ENCODE data around the gene PHOSPHO1.
"Not testable (repeated sequence)": the region's sequence is repeated elsewhere in the genome, so short reads cannot be mapped to it uniquely, and the experiment has no call there.

Gene PHOSPHO1

DNA sequence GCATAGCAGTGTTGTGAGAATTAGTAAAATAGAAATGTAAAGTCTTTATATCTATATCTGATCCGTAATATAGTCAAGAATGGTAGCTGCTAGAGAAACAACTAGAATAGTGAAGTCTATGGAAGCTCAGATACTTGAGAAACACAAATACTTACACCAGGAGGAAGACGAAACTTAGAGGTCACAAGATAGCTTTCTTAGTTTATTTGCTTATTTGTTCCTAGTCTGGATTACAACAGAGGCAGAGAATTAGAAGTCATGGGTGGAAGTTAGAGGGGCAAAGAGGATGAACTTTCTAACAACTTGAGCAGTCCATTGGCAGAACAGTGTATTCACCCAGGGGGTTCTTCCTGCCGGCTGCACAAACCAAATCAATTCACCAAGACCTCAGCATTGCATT is 34.1 kb downstream of the PHOSPHO1 start:
- no peak for DNase-seq
- intact Hi-C loops (cut with DNase I): no loop called here

DNA sequence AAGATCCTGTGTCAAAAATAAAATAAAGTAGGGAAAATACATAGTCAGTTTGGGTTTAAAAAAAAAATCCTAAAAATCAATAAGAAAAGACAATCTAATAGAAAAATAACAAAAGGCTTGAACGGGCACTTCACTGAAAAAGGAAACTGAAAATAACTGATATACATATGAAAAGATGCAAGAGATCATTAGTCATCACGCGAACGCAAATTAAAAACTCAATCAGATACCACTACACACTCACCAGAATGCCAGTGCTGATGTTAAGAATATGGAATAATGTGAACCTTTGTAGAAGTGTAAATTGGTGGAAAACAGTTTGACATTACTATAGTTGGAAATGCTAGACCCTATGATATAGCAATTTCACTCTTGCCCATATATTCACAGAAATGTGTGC is 34.8 kb downstream of the PHOSPHO1 start:
- DNase-seq: no peak
- intact Hi-C loops (cut with DNase I): no loop called here

DNA sequence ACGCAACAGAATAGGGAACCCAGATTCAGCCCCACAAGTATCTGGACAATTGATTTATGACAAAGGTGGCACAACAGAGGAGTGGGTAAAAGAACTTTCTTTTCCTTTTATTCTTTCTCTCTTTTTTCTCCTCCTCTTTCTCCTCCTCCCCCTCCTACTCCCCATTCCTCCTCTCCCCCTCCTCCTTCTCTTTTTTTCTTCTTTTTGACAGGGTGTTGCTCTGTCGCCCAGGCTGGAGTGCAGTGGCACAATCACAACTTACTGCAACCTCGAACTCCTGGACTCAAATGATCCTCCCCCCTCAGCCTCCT is 36.3 kb downstream of the PHOSPHO1 start:
- no peak for DNase-seq
- intact Hi-C loops (cut with DNase I): loop anchor here (5.0 kb wide), 1 partner anchor 33 kb away; no protein-coding TSS in a partner anchor

DNA sequence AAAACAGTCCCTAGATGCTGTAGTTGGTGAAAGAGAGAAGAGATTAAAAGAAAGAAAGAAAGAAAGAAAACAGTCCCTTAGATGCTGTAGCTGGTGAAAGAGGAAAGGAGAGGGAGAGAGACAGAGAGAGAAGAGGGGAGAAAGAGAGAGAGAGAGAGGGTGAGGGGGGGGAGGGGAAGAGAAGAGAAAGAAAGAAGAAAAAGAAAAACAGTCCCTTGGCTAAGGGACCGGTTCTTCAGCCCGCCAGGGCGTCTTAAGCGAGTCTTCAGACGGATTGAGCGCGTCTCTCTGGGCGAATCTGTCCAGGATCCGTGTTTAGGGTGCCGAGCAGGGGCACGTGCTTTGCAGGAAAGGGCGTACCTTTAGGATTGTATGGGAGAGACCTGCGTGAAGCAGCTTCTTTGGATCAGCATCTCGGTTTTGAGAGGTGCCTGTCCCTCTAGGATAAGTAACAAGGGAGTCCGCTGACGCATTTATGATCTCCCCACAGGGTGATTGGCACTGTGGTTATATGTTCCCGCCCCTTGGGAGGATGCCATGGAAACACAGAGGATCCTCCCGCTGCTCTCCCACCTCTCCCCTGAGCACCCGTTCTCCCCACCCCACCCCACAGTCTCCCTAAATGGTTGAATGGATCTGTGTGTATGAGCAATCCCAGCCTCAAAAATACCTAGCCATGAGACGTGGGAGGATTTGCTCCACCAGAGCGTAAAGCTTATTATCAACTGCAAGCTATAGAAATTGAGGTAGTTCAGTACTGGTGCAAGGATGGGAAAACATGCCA is 36.9 kb downstream of the PHOSPHO1 start:
- intact Hi-C loops (cut with DNase I): loop anchor here (5.0 kb wide), 1 partner anchor 34 kb away; no protein-coding TSS in a partner anchor
- DNase-seq: peak; percentile 32 to 95 (median 73)

DNA sequence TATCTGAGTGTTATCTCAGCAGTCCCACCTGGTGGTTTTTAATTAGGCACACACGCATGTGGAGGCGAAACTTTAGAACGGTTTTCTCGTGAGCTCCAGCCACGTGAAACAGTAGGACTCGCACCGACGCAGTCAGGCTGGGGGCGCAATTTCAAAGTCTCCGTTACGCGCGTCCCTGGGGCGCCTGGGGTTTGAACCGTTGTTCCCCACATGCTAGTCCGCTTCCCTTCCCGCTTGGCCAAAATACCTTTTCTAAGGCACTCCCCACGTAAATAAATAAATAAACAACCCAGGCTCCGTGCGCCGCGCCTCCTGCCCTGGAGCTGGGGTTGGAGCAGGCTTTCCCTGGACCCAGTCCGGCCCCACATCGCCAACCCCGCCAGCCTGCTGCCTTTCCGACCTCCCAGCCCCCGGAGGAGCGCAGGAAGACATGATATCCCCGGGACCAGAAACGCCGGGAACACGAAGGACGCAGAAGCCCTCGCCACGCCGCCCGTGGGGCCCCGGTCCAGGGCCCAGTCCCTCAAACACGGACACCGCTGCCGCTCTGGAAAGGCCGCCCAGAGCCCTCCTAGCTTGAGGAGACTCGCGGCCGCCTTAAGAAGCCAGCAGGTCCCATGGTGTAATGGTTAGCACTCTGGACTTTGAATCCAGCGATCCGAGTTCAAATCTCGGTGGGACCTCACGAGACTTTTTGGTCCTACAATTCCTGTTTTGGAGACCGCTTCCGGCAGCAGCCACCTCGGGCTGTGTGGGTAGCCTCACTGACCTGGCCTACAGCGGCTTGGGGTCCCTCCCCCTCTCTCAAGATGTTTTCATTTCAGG is 38.5 kb downstream of the PHOSPHO1 start:
- intact Hi-C loops (cut with DNase I): loop anchor here (5.0 kb wide), 1 partner anchor 35 kb away; no protein-coding TSS in a partner anchor
- peak; percentile 88 to 99 (median 91) for DNase-seq

DNA sequence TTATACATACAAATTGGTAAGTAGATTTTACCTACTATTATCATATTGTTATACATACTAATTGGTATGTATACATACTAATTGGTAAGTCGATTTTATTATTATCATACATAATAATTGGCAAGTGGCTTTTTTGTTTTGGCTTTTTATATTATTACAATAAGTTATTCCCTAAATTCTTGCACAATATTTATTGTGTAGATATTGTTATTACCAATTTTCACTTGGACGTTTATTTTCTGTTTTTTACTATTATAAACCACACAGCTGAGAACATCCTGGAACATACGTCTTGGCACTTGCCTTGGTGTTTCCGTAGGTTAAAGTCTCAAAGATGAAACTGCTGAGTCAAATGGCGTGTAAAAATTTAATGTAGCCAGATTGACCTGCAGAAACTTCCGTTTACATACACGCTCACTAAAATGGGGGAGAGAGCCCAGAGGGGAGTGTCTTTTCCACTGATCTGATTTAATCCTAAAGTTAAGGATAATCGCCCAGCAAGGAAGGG is 39.1 kb downstream of the PHOSPHO1 start:
- intact Hi-C loops (cut with DNase I): loop anchor here (5.0 kb wide), 1 partner anchor 36 kb away; no protein-coding TSS in a partner anchor
- no peak for DNase-seq

DNA sequence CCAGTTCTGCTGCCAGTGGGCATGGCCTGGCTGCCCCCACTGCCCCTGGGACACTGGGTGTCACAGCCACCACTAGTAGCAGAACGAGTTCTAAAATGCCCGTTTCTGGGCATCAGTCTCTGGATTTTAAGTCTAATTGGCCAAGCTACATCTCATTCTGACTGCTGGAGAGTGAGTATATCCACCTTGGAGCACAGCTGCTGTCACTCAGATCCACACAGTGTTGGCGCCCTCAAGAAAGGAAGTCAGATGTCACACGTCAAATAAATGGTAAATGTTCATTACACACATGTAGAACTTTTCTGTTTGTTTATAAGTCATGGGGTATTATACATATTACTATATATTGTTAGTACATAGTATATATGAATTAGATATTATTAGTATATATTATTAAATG is 39.7 kb downstream of the PHOSPHO1 start:
- intact Hi-C loops (cut with DNase I): loop anchor here (5.0 kb wide), 1 partner anchor 36 kb away; no protein-coding TSS in a partner anchor
- DNase-seq: no peak

DNA sequence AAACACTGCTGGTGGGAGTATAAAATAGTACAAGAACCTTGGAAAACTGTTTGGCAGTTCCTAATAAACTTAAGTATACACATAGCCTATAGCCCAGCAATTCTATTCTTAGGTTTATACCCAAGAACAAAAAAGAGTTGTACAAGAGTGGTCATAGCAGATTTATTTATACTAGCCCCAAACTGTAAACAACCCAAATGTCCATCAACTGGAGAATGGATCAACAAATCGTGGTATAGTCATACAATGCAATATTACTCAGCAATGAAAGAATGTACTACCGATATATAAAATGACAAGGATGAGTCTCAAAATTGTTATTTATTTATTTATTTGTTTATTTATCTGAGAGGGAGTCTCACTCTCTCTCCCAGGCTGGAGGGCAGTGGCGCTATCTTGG is 43.3 kb downstream of the PHOSPHO1 start:
- intact Hi-C loops (cut with DNase I): no loop called here
- no peak for DNase-seq

DNA sequence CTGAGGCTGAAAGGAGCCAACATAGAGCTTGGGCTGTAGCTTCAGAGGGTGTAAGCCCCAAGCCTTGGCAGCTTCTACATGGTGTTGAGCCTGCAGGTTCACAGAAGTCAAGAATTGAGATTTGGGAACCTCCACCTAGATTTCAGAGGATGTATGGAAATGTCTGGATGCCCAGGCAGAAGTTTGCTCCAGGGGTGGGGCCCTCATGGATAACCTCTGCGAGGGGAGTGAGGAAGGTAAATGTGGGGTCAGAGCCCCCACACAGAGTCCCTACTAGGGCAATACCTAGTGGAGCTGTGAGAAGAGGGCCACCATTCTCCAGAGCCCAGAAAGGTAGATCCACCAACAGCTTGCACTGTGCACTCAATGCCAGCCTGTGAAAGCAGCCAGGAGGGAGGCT is 45.2 kb downstream of the PHOSPHO1 start:
- intact Hi-C loops (cut with DNase I); DNase-seq: not testable (repeated sequence)

DNA sequence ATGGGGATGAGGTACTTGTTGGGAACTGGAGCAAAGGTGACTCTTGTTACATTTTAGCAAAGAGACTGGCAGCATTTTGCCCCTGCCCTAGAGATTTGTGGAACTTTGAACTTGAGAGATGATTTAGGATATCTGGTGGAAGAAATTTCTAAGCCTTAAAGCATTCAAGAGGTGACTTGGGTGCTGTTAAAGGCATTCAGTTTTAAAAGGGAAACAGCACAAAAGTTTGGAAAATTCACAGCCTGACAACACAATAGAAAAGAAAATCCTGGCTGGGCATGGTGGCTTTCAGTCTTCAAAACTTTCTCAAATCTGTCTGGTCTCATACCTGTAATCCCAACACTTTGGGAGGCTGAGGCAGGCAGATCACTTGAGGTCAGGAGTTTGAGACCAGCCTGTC is 46.1 kb downstream of the PHOSPHO1 start:
- DNase-seq; intact Hi-C loops (cut with DNase I): not testable (repeated sequence)

DNA sequence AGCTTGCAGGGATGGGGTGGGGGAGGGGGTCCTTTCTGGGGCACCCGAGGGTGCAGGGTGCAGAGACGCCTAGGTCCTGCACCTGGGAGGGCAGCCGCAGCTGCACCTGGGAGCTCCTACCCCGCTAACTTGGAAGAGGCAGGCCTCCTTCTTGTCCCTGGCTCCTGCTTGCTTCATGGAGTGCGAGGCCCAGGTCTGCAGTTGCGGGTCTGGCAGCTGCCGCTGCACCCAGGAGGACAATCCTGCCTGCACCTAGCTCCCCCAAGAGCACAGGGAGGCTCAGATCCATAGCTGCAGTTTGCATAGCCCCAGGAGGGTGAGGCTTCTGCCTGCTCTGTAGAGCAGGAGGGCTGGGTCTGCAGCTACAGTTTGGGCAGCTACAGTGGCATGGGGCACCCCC is 46.8 kb downstream of the PHOSPHO1 start:
- intact Hi-C loops (cut with DNase I): no loop called here
- DNase-seq: no peak

DNA sequence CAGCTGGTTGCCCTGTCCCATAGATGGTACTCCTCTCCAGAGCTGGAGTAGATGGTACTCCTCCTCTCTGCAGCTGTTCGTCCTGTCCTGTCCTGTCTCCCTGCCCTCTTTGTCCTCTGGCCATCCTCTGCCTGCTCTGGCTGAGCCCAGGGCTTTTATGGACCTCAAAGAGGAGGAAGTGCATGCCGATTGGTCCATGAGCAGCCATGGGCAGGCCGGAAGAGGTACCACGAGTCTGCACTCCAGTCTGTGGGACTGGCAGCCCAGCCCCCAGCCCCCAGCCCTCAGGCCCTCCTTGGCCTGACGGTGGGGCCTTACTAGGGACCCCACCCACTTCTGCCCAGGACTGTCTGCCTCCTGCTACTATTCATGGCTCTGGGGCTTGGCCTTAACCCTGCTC is 47.2 kb downstream of the PHOSPHO1 start:
- no peak for DNase-seq
- intact Hi-C loops (cut with DNase I): no loop called here

DNA sequence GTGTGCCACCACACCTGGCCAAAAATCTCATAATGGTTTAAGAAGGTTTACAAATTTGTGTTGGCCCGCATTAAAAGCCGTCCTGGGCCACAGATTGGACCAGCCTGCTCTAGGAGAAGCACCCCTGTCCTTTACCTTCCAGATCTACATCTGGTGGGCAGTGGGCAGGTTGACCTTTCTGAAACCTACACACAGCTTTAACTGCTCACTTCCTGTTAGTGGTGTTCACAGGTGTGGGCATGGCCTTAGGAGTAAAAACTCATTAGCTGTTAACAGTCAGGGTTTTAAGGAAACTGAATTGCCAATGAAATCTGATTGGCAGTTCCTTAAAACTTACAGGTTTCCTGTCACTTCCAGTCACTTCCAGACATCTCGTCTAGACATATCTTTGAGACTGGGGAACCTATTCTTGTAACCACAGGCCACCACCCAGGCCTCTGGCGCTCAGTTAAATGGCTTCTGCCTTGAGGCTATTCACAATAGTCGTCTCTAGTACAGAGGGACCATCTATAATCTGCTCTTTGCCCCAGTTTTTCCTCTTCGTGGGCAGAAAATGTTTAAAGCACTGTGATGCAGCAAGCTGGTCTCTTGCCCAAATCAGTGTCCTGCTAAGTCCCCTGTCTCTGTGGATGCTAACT is 49.5 kb downstream of the PHOSPHO1 start:
- peak in 1 of 10 donors; percentile 36 for DNase-seq
- intact Hi-C loops (cut with DNase I): loop anchor here (2.0 kb wide), 1 partner anchor 46 kb away; no protein-coding TSS in a partner anchor

DNA sequence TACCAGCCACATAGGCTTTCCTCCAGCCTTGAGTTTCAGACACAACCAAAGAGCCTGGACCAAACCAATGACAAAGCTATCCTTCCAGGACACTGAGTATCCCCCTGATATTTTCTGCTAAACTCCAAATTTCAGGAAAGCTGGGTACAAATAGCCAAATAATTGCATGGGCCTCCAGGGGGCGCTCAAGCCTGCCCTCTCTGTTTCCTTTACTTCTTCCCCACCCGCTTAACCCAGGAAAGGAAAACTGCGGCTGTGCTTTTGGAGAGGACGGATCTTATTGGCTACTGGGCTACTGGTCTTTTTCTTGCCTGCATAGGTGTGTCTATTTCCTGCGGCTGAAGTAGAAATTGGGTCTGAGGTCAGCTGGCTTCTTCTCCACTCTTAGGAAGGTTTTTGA is 50.3 kb downstream of the PHOSPHO1 start:
- intact Hi-C loops (cut with DNase I): loop anchor here (2.0 kb wide), 1 partner anchor 46 kb away; no protein-coding TSS in a partner anchor
- peak in 6 of 10 donors; percentile 20 to 87 (median 49) for DNase-seq

DNA sequence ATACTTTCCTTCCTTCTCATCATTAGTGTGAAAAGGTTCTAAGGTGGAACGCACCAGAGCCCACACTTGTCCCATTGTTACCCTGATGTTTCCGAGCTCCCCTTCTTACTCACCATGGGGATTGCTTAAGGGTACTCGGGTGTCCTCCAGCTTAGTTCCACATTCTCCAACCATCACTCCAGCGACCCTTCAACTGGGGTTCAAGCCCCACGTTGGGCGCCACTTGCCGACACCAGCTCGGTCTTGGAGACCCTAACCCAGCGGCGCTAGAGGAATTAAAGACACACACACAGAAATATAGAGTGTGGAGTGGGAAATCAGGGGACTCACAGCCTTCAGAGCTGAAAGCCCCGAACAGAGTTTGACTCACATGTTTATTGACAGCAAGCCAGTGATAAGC is 54.6 kb downstream of the PHOSPHO1 start:
- DNase-seq; intact Hi-C loops (cut with DNase I): not testable (repeated sequence)
